Measurements from ENCODE around the gene ERGIC2. TPM values are rescaled to one million over a fixed set of nuclear protein-coding genes. Genes with fewer than 3 reads are reported as not detected.

The ERGIC2 gene
- total RNA-seq, 1 donor from 2014 or later, result 53.7 TPM

- no peaks in the 10 kb centered on the region for H3K36me3 ChIP-seq (ENCODE audit: control insufficient read depth, insufficient read depth, low read length)
Observed at GRCh38 chr12:29365091-29365490, 15.9 kb downstream of the ERGIC2 start.

GRCh38 chr12:29354954-29355353, 26.0 kb downstream of the ERGIC2 start:
- TF ChIP-seq CTCF (IDR thresholded peaks at IDR 0.05; ENCODE audit: insufficient read depth, low read length, poor library complexity, severe bottlenecking), result no peak
- Histone ChIP-seq H3K27me3 (ENCODE audit: control insufficient read depth, insufficient read depth, low read length) (no peaks in the 10 kb centered on the region), H3K36me3 (ENCODE audit: control insufficient read depth, insufficient read depth, low read length) (no peaks in the 10 kb centered on the region), H3K4me3 (ENCODE audit: low read depth, low read length) (no peak overlapping the region)
- DNase-seq (ENCODE audit: low read depth), result no peak

More at GRCh38 chr12:29365091-29365490, 15.9 kb downstream of the ERGIC2 start:
- TF ChIP-seq CTCF (IDR thresholded peaks at IDR 0.05; ENCODE audit: insufficient read depth, low read length, poor library complexity, severe bottlenecking), result no peak
- Histone ChIP-seq H3K4me3 (ENCODE audit: low read depth, low read length) (no peak overlapping the region), H3K27me3 (ENCODE audit: control insufficient read depth, insufficient read depth, low read length) (no peaks in the 10 kb centered on the region)
- no peak for DNase-seq (ENCODE audit: low read depth)

GRCh38 chr12:29350080-29350479, 30.9 kb downstream of the ERGIC2 start:
- TF ChIP-seq CTCF (IDR thresholded peaks at IDR 0.05; ENCODE audit: insufficient read depth, low read length, poor library complexity, severe bottlenecking), result no peak
- no peaks in the 10 kb centered on the region for H3K36me3 ChIP-seq (ENCODE audit: control insufficient read depth, insufficient read depth, low read length)
- H3K4me3 ChIP-seq (ENCODE audit: low read depth, low read length), result no peak overlapping the region
- no peaks in the 10 kb centered on the region for H3K27me3 ChIP-seq (ENCODE audit: control insufficient read depth, insufficient read depth, low read length)
- peak; percentile 2 for DNase-seq (ENCODE audit: low read depth)

- TF ChIP-seq CTCF (IDR thresholded peaks at IDR 0.05; ENCODE audit: insufficient read depth, low read length, poor library complexity, severe bottlenecking), result no peak
- Histone ChIP-seq H3K27me3 (ENCODE audit: control insufficient read depth, insufficient read depth, low read length) (no peaks in the 10 kb centered on the region), H3K36me3 (ENCODE audit: control insufficient read depth, insufficient read depth, low read length) (no peaks in the 10 kb centered on the region), H3K4me3 (ENCODE audit: low read depth, low read length) (no peak overlapping the region)
- peak; percentile 2 for DNase-seq (ENCODE audit: low read depth)
Observed at GRCh38 chr12:29346769-29347421, 34.1 kb downstream of the ERGIC2 start.

GRCh38 chr12:29343022-29343799, 37.8 kb downstream of the ERGIC2 start:
- H3K36me3 ChIP-seq (ENCODE audit: control insufficient read depth, insufficient read depth, low read length), result no peaks in the 10 kb centered on the region
- no peak for TF ChIP-seq CTCF (IDR thresholded peaks at IDR 0.05; ENCODE audit: insufficient read depth, low read length, poor library complexity, severe bottlenecking)
- H3K4me3 ChIP-seq (ENCODE audit: low read depth, low read length), result no peak overlapping the region
- H3K27me3 ChIP-seq (ENCODE audit: control insufficient read depth, insufficient read depth, low read length), result no peaks in the 10 kb centered on the region
- DNase-seq (ENCODE audit: low read depth), result no peak

Data from kidney epithelial cell (primary cell).